ENCODE data around the gene TRIM7. TPM values are rescaled to one million over a fixed set of nuclear protein-coding genes. Genes with fewer than 3 reads are reported as not detected.
"Not testable (repeated sequence)": the region's sequence is repeated elsewhere in the genome, so short reads cannot be mapped to it uniquely, and the experiment has no call there.

TRIM7 gene
- total RNA-seq, 2 donors from 2014 or later: 2.7 to 5.9 TPM

GRCh38 chr5:181210148-181210547, 5.2 kb upstream of the TRIM7 start:
- peaks cover 26% of the 10 kb centered on the region for H3K36me3 Mint-ChIP-seq (ENCODE audit: low read depth)
- H3K27ac Mint-ChIP-seq; H3K27me3 Mint-ChIP-seq; ATAC-seq (replicated peaks); H3K4me3 Mint-ChIP-seq; H3K9me3 Mint-ChIP-seq: not testable (repeated sequence)
- H3K4me1 Mint-ChIP-seq: peaks cover 30% of the 10 kb centered on the region

- H3K9me3 Mint-ChIP-seq; ATAC-seq (replicated peaks); H3K4me3 Mint-ChIP-seq; H3K27me3 Mint-ChIP-seq; H3K27ac Mint-ChIP-seq: not testable (repeated sequence)
- H3K4me1 Mint-ChIP-seq: peaks cover 30% of the 10 kb centered on the region
- H3K36me3 Mint-ChIP-seq (ENCODE audit: low read depth): peaks cover 26% of the 10 kb centered on the region
Measured at GRCh38 chr5:181209006-181209405, 4.0 kb upstream of the TRIM7 start.

GRCh38 chr5:181207960-181208253, 2.9 kb upstream of the TRIM7 start:
- Mint-ChIP-seq H3K36me3 (ENCODE audit: low read depth) (peaks cover 26% of the 10 kb centered on the region), H3K27me3 (peaks cover 5% of the 10 kb centered on the region), H3K4me1 (peaks cover 25% of the 10 kb centered on the region), H3K27ac (peak overlapping the region; percentile 100), H3K4me3 (peak overlapping the region; percentile 87), H3K9me3 (no peaks in the 10 kb centered on the region)
- no peak for ATAC-seq (replicated peaks)

GRCh38 chr5:181207214-181207959, 2.4 kb upstream of the TRIM7 start:
- peaks cover 5% of the 10 kb centered on the region for H3K27me3 Mint-ChIP-seq
- ATAC-seq (replicated peaks): peak; percentile 65
- peak overlapping the region; percentile 100 for H3K27ac Mint-ChIP-seq

GRCh38 chr5:181205761-181206649, 1.0 kb upstream of the TRIM7 start:
- H3K27me3 Mint-ChIP-seq: peaks cover 5% of the 10 kb centered on the region
- peaks cover 25% of the 10 kb centered on the region for H3K4me1 Mint-ChIP-seq
- H3K27ac Mint-ChIP-seq: peak overlapping the region; percentile 100
- H3K9me3 Mint-ChIP-seq: no peaks in the 10 kb centered on the region
- H3K36me3 Mint-ChIP-seq (ENCODE audit: low read depth): peaks cover 26% of the 10 kb centered on the region
- ATAC-seq (replicated peaks): no peak
- peak overlapping the region; percentile 87 for H3K4me3 Mint-ChIP-seq

More at GRCh38 chr5:181207214-181207959, 2.4 kb upstream of the TRIM7 start:
- Mint-ChIP-seq H3K36me3 (ENCODE audit: low read depth) (peaks cover 26% of the 10 kb centered on the region), H3K4me3 (peak overlapping the region; percentile 87), H3K4me1 (peaks cover 25% of the 10 kb centered on the region), H3K9me3 (no peaks in the 10 kb centered on the region)

- Mint-ChIP-seq H3K4me1 (peaks cover 25% of the 10 kb centered on the region), H3K27me3 (peaks cover 5% of the 10 kb centered on the region), H3K4me3 (peak overlapping the region; percentile 87), H3K36me3 (ENCODE audit: low read depth) (peaks cover 26% of the 10 kb centered on the region), H3K27ac (no peak overlapping the region), H3K9me3 (no peaks in the 10 kb centered on the region)
- ATAC-seq (replicated peaks): no peak
Measured at GRCh38 chr5:181204113-181204825, 727 bp downstream of the TRIM7 start.

GRCh38 chr5:181203777-181204112, 1.3 kb downstream of the TRIM7 start:
- no peak for ATAC-seq (replicated peaks)
- peak overlapping the region; percentile 87 for H3K4me3 Mint-ChIP-seq
- H3K9me3 Mint-ChIP-seq: no peaks in the 10 kb centered on the region
- peaks cover 5% of the 10 kb centered on the region for H3K27me3 Mint-ChIP-seq
- no peak overlapping the region for H3K27ac Mint-ChIP-seq
- peaks cover 26% of the 10 kb centered on the region for H3K36me3 Mint-ChIP-seq (ENCODE audit: low read depth)
- H3K4me1 Mint-ChIP-seq: peaks cover 25% of the 10 kb centered on the region

- H3K27ac Mint-ChIP-seq: no peak overlapping the region
- peaks cover 5% of the 10 kb centered on the region for H3K27me3 Mint-ChIP-seq
- ATAC-seq (replicated peaks): no peak
- H3K4me1 Mint-ChIP-seq: peaks cover 22% of the 10 kb centered on the region
- peak overlapping the region; percentile 87 for H3K4me3 Mint-ChIP-seq
- H3K9me3 Mint-ChIP-seq: no peaks in the 10 kb centered on the region
- peaks cover 25% of the 10 kb centered on the region for H3K36me3 Mint-ChIP-seq (ENCODE audit: low read depth)
Measured at GRCh38 chr5:181203093-181203711, 1.8 kb downstream of the TRIM7 start.

GRCh38 chr5:181200816-181201215, 4.2 kb downstream of the TRIM7 start:
- no peak overlapping the region for H3K27ac Mint-ChIP-seq
- peaks cover 2% of the 10 kb centered on the region for H3K4me1 Mint-ChIP-seq
- H3K27me3 Mint-ChIP-seq: peaks cover 2% of the 10 kb centered on the region
- H3K36me3 Mint-ChIP-seq (ENCODE audit: low read depth): peaks cover 2% of the 10 kb centered on the region
- no peak overlapping the region for H3K4me3 Mint-ChIP-seq
- H3K9me3 Mint-ChIP-seq: no peaks in the 10 kb centered on the region
- no peak for ATAC-seq (replicated peaks)

- no peak overlapping the region for H3K27ac Mint-ChIP-seq
- ATAC-seq (replicated peaks): no peak
- no peak overlapping the region for H3K4me3 Mint-ChIP-seq
- no peaks in the 10 kb centered on the region for H3K9me3 Mint-ChIP-seq
- H3K36me3 Mint-ChIP-seq (ENCODE audit: low read depth): no peaks in the 10 kb centered on the region
- H3K27me3 Mint-ChIP-seq: no peaks in the 10 kb centered on the region
- H3K4me1 Mint-ChIP-seq: no peaks in the 10 kb centered on the region
Measured at GRCh38 chr5:181199881-181200638, 4.9 kb downstream of the TRIM7 start.

- no peak for ATAC-seq (replicated peaks)
Measured at GRCh38 chr5:181198905-181199519, 6.0 kb downstream of the TRIM7 start.

GRCh38 chr5:181198106-181198685, 6.8 kb downstream of the TRIM7 start:
- Mint-ChIP-seq H3K27ac (no peak overlapping the region), H3K4me1 (no peaks in the 10 kb centered on the region), H3K27me3 (no peaks in the 10 kb centered on the region), H3K4me3 (no peak overlapping the region), H3K9me3 (no peaks in the 10 kb centered on the region), H3K36me3 (ENCODE audit: low read depth) (no peaks in the 10 kb centered on the region)
- ATAC-seq (replicated peaks): no peak

More at GRCh38 chr5:181198905-181199519, 6.0 kb downstream of the TRIM7 start:
- Mint-ChIP-seq H3K36me3 (ENCODE audit: low read depth) (no peaks in the 10 kb centered on the region), H3K27me3 (no peaks in the 10 kb centered on the region), H3K27ac (no peak overlapping the region), H3K9me3 (no peaks in the 10 kb centered on the region), H3K4me3 (no peak overlapping the region), H3K4me1 (no peaks in the 10 kb centered on the region)

- peaks cover 6% of the 10 kb centered on the region for H3K4me1 Mint-ChIP-seq
- ATAC-seq (replicated peaks): no peak
- H3K4me3 Mint-ChIP-seq: no peak overlapping the region
- peaks cover 4% of the 10 kb centered on the region for H3K36me3 Mint-ChIP-seq (ENCODE audit: low read depth)
- no peaks in the 10 kb centered on the region for H3K27me3 Mint-ChIP-seq
- no peaks in the 10 kb centered on the region for H3K9me3 Mint-ChIP-seq
- H3K27ac Mint-ChIP-seq: no peak overlapping the region
Measured at GRCh38 chr5:181197326-181197951, 7.6 kb downstream of the TRIM7 start.

Measured in activated T-helper 17 cell treated with anti-CD3 and anti-CD28 coated beads, Interleukin-2, amount 50 U/mL, for 72 hours (primary cell).